Activated T-helper 9 cell treated with anti-CD3 and anti-CD28 coated beads, Interleukin-2, amount 50 U/mL, for 16 hours (primary cell): Measurements from ENCODE around the gene GPR141.

Source experiments
- DNase-seq: peaks from one replicate; pipeline ENCODE4 v3.0.0-alpha.2; 2020; ENCODE audit warnings: low read depth

Gene GPR141

DNA sequence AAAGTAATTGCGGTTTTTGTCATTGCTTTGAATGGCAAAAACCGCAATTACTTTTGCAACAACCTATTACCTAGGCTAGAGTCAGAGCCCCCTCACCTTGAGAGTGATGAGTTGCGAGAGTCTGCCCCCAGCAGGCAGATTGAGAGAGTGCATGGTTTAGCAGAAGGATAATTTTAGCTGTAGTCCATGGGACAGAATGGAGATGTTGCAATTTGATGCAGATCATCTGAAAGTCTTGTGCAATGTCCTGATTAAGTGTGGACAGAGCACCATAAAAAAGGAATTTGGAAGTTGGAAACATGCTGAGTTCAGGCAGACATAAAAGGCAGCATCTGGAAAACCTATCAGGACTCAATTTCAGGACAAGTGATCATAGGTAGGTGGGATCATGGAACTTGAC is 48.7 kb downstream of the GPR141 start:
- DNase-seq: no peak

DNA sequence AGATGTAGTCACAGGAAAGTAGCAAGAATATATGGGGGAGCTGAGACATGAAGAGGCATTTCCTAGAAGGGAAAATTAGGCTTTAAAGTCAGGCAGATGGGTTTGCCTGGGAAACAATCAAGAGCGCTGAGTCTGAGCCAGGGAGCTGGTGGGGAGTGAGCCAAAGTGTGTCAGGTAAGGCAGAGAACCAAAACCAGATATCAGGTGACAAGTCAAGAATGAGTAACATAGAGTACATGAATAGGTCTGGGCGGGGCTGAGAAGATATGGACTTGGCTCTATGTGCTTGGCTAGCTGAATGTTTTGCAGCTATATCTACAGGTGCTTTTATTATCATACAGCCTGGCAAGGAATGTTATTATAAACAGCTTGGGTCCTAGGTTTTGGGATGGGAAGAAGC is 49.3 kb downstream of the GPR141 start:
- DNase-seq: no peak

DNA sequence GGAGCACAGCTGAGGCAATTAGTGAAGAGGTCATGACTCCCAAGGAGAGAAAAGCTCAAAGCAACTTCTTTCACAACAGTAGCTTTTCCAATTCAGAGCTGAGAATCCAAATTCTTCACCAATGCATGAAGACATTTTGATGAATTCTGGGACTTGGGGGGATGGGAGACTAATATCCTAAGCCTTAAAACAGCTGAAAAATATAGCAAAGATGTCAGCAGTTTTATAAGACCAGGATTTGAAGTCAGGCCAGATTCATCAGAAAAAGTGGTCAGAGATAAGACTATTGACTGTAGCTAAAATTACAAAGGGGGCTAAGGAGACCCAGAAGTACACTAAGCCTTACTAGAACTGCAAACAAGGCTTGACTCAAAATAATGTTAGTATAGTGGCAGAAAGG is 51.6 kb downstream of the GPR141 start:
- no peak for DNase-seq

DNA sequence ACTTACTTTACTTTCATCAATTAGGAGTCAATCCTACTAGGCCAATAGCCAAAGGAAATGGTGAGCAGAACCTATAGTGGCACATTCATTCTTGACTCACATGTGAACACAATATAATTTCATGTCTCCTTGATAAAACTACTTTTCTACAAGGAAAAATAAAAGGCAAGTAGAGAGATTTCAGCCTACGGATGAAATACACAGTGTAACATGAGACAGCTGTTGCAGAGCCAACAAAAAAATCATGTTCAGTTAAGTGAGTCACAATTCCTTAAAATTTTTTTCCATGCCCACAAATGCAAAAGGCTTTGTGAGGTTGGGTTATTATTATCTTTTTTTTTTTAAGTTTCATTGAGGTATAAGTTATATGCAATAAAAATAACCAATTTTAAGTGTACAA is 54.8 kb downstream of the GPR141 start:
- DNase-seq: no peak

DNA sequence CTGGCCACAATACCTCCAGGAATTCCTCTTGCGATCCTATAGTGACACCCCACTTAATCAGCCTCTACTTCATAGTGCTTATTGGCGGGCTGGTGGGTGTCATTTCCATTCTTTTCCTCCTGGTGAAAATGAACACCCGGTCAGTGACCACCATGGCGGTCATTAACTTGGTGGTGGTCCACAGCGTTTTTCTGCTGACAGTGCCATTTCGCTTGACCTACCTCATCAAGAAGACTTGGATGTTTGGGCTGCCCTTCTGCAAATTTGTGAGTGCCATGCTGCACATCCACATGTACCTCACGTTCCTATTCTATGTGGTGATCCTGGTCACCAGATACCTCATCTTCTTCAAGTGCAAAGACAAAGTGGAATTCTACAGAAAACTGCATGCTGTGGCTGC is 56.8 kb downstream of the GPR141 start:
- DNase-seq: no peak

DNA sequence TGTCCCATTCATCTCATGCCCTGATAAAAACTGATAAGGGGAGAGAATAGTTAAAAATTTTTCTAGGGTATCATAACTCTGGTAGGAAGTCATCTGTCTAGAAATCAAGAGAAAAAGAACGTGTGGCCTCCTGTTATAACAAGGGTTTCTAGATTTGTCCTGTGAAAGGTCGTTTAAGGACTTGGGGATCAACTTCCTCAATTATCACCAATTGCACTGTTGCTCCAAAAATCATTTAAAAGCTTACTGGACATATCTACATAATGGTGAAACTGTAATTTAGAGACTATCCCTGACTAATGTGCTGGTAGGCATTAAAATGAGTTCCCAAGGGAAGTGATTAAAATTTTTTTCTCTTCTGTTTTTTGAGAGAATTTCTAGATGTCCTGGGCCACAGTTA is 58.2 kb downstream of the GPR141 start:
- no peak for DNase-seq

DNA sequence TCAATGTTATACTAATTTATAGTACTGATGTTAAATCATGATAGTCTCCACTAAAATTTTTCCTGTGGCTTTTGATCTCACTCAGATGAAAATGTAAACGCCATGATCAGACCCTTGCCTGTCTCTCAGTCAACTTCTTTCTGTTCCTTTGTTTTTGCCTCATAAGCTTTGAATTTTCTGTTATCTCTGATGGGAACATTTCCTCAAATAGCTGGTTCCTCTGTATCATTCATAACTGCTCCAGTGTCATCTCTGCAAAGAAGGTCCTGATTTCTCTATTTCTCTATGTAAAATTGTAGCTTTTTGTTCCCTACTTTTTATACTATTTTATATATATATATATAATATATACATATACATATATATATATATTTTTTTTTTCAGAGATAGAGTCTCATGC is 67.5 kb downstream of the GPR141 start:
- DNase-seq: no peak

DNA sequence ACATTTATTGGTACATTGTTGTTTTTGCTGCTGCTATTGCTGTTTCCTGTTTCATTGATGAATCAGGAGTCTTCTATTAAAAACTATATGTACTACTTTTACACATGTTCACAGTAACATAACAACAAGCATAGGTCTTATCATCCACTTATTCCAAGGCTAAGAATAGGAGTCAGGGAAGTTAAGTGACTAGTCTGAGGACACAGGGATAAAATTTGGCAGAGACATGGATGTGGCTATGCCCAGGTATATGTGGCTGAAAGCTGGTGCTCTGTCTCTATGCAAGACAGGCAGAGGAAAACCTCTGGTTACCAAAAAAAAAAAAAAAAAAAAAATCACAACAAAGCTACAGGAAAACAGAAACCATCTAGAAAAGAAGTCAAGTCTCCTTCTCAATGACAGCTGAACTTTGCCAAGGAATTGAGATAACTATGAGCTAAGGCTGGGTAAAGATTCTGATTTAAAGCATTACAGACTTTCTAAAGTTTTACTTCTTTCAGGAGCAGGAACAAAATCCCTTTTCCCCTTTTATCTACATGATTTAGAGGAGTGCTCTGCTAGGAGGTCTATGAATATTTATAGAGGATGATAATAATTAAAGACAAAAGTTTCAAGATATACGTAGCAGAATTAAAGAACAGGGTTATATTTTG is 70.0 kb downstream of the GPR141 start:
- DNase-seq: no peak

DNA sequence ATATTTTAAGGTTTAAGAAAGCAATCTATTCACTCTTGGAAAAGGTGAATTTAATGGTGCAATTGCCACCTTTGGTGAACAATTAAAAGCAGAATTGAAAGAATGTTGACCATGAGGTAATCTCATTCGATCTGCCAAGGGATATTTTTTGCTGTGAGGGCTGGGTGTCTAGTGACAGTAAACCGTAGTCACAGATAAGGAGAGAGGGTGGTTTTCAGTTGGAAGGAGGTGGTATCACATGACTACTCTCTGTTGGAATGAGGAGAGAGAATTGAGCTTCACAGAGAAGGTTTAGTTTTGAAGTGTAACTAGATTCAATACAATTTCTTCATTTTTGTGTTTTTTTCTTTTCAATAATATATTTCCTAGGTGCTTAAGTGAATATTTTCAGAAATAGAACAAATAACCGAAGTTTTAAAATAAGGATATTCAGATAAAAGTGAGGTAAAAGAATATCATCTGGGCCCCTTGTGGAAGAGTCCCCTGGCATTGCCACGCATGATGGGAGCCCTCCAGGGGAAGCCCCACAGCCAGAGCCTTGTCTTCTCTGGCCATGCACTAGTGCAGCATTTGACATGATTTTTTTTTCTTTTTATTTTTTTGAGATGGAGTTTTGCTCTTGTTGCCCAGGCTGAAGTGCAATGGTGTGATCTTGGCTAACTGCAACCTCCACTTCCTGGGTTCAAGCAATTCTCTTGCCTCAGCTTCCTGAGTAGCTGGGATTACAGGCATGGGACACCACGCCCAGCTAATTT is 73.4 kb downstream of the GPR141 start:
- DNase-seq: no peak

DNA sequence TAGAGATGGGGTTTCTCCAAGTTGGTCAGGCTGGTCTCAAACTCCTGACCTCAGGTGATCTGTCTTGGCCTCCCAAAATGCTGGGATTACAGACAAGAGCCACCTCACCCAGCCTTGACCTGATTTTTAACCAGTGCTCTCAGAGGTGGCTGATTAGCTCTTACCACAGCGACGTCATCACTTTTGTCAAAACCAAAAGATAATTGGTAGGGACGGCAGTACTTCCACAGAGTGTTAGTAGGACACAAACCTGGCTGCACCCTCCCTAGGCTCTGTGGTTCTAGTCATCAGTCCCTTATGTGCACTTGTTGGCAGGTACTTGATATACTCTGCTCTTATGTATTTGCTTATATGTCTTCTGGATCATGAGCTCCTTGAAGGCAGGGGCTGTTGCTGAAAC is 74.0 kb downstream of the GPR141 start:
- no peak for DNase-seq

DNA sequence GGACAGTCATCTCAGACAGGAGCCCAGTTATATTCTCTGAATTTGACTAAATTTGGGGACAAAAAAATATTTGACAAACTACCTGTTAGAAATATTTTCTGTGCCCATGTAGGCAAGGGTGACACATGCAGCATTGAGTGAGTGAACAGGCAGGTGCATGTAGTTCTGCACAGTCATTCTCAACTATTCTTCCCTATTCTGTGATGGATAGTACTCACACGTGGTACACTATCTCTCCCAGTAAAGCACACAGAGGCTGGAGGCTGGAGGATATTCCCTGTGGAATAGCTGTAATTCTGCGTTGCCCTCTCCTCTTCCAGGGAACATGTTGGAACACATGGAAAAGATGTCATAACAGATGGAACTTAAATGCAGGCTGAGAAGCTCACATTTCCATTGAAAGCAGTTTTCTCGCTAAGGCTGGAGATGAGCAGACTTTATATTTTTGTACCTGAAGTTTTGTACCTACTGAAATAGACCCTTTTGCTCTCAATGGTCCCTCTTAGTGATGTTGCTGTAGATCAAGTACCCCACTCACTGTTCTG is 75.0 kb downstream of the GPR141 start:
- no peak for DNase-seq

DNA sequence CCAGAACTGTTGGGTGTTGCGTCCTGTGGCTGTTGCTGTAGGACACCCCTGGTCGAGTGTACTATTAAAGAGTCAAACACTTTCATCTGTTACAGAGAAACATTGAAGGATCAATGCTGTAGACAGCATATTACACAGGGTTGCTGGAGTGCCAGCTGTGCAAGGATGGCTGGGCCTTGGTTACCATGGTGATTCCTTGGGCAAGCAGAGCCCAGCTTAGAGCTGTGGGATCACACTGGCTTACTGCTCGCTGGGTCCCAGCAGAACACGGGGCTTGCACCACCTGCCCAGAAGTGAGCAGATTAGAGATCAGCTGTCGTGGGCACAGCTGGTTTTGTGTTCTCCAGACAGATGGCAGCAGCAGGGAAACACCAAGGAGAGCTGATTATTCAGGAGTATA is 76.0 kb downstream of the GPR141 start:
- no peak for DNase-seq

DNA sequence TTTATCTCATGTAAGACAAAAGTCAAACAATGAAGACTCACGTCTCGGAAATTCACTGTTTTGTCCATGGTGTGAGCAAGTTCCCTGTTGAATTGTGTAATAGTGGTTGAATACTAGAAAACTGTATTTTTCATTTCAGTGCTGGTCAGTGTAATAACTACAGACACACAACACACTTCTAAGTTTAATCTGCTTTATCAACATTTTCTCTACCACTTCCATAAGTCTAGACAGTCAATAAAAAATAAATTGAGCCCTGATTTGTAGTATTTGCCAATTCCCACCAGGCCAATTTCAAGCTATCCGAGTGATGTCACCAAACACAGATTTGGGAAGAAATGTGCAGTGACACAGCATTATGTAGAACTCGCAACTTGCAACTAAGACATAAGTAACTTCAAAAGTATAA is 81.9 kb downstream of the GPR141 start:
- DNase-seq: no peak

DNA sequence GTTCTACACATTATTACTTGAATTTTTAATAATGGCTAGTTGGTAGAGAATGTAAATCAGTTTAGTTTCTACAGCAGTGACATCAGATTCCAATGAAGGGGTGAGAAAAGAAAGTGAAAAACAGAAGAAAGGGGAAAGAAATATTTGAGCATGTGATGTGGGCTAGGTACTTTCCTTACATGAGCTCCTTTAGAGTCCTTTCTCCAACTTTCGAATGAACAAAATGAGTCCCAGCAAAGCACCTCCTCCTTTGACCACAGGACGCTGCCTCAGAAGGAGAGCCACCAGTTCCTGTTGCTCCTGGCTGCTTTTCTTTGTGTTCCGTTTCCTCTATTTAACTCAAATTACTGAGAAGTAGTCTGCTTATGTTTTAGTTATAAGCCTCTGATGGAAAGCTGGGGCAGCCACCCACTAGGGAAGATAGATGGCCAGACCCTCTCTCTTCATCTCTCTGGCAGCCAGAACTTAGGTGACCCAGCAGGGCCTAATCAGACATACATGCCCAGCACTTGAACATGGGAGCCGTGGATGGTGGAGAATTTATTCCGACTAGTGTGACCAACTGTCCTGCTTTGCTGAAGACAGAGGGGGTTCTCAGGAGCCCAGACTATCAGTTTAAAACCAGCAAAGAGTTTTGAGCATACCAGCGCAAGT is 82.4 kb downstream of the GPR141 start:
- no peak for DNase-seq

DNA sequence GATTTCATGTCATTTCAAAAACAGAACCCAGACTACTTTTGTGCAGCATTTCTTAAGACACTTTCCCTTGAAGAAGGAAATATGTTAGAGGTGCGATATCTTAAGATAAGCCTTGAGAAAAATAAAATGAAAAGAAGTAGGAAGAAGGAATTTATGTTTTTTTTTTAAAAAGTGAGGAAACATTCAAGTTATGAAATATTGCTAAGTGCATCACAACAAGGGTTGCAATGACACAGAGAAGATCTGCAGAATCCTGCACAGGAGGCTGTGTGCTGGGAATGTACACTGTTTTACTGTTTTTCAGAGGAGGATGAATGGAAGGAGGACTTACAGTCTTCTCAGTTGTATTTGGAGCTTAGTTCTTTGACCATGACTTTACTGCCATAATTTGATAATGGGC is 85.0 kb downstream of the GPR141 start:
- DNase-seq: no peak

DNA sequence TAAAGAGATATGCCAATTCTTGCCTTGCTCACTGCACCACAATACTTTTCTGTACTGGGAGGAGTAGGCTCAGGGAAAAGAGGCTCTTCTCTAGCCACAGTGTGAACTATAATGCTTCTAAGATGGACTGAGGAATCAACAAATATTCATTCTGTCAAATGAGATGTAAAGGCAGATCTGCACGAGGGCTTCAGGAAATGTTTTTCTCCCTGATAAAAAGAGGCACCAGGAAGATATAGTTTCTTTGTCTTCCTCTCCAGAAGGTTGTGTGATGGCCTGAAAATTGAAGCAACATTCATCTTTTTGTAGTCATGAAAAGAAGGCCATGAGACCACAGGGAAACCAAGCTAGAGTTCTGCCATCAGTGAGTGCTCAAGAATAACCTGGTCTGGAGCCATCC is 85.7 kb downstream of the GPR141 start:
- DNase-seq: no peak

DNA sequence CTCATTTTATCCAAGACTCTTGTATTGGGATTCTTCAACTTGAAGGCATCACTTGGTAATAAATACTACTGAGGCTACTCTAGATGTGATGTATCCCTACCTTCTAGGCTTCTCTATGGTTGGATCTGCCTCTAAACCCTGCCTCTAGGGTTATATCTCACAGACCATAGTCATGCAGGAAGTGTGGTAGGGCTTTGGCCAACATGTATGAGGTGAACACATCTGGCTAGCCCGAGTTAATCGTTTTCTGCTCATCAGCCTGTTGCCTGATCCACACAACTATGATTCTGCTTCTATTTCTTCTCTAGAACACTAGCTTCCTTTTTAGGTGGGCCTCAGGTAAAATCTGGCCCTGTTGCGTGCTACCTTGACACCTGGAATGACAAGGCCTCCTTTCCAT is 86.2 kb downstream of the GPR141 start:
- DNase-seq: no peak

DNA sequence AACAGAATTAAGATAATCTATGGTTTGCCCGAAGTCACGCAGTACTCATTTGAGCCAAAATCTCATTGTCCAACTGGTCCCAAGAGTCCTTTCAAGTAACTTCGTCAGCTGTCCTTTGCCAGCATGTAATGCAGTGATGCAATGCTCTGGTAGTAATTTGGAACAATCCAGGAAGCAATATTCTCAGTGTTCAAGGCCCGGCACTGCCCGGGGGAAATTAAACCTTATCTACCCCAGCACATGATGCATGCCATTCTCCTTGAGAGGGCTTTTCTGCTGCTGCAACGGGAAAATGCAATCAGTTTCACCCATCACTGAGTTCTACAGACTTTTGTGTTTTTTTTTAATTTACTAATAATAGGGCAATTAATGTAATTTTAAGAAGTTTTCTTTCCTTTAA is 87.3 kb downstream of the GPR141 start:
- DNase-seq: no peak

DNA sequence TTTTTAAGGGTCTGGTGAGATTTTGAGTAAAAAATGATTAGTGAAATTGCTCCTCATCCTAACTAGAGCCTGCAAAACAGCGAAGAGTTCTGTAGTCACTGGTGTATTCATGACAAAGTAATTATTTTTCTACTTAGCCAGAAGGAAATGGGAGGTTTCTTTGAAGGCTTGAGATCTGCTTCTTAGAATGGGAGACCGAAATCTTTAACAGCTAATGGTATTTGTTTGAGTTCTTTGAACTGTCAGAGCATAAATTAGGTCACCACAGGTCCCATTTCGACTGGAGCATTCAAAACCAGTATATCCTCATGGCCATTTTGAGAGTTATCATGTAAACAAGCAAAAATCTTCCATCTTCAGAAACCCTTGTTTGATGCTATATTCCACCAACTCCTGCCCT is 87.8 kb downstream of the GPR141 start:
- DNase-seq: no peak

DNA sequence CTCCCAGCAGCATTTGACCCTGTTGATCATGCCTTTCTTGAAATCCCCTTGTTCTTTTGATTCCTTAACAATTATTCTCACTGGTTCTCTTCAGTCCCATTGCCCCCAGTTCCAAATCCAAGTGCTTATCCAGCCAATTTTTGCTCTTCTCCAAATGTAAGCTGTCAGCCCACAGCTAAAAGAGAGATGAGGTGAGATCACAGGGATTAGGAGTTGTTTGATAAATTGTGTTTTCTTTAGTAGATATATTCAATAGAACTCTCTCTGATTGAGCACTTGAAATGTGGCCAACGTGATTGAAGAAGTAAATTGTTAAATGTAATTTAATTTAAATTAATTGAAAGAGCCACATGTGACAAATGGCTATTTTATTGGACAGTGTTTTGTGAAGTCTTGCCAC is 88.2 kb downstream of the GPR141 start:
- DNase-seq: no peak

DNA sequence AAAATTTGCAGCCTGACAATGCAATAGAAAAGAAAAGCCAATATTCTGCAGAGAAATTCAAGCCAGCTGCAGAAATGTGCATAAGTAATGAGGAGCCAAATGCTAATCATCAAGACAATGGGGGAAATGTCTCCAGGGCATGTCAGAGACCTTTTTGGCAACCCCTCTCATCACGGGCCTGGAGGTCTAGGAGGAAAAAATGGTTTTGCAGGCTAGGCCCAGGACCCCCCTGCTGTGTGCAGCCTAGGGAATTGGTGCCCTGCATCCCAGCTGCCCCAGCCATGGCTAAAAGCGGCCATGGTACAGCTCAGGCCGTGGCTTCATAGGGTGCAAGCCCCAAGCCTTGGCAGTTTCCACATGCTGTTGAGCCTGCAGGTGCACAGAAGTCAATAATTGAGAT is 92.4 kb downstream of the GPR141 start:
- no peak for DNase-seq

DNA sequence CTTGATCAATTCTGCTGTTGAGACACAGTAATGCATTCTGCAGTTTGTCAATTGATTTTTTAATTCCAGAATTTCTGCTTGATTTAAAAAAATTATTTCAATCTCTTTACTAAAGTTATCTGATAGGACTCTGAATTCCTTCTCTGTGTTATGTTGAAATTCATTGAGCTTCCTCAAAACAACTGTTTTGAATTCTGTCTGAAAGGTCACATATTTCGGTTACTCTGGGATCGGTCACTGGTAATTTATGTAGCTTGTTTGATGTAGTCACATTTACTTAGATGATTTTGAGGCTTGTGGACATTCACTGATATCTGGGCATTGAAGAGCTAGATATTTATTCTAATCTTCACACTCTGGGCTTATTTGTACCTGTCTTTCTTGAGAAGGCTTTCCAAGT is 97.6 kb downstream of the GPR141 start:
- DNase-seq: no peak

DNA sequence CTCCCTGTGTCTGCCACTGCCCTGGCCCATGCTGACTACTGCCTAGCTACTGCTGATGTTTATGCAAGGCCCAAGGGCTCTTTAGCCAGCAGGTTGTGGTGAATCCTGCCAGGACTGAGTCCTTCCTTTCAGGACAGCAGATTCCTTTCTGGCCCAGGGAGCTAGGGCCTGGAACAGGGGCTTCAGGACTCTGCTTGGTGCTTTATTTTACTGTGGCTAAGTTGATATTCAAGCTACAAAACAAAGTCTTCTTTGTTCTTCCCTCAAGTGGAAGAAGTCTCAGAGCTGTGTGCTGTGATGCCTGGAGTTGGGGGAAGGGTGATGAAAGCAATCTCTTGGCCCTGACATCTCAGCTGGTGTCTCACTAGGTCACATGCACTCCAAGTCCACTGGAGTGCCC is 98.6 kb downstream of the GPR141 start:
- no peak for DNase-seq
